Measurements from ENCODE around the gene DNAJC12. TPM values are rescaled to one million over a fixed set of nuclear protein-coding genes. Genes with fewer than 3 reads are reported as not detected.
"Not testable (repeated sequence)": the region's sequence is repeated elsewhere in the genome, so short reads cannot be mapped to it uniquely, and the experiment has no call there.

DNAJC12 gene
- total and polyA plus RNA-seq, 11 donors = 1.5 to 6.5 (median 4.8) TPM

DNA sequence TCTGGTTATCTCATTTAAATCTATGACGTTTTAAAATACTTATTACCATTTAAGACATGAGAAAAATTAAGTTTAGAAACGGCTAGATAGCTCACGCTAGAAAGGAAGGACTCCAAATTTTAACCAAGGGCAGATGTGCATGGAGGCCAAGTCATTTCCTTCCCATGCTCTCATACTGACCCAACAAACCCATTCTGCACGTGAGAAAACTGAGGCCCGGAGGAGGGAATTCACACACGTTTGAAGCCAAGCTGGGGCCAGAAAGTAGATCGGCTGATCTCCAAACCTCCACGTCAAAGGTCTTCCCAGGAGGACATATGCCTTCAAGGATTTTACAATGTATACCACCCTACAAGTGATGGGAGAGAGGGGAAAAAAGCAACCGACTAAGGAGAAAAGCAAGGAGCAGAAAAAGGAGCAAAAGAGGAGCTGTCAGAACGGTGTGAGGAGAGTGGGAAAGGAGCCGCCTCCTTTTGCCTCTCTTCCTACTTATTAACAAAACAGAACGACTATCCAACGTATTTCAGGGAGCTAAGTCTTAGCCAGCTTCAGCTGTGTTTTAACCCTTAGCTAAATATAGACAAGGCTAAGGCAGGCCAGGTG lies 45.8 kb upstream of the DNAJC12 start:
- Histone ChIP-seq H3K4me3 (peak overlapping the region; percentile 58 to 98 (median 82)), H3K27ac (peak overlapping the region; percentile 84 to 98 (median 94)), H3K36me3 (peaks cover 0 to 25% (median 21%) of the 10 kb centered on the region in 9 donors), H3K9me3 (no peaks in the 10 kb centered on the region), H3K4me1 (peaks cover 0 to 25% (median 13%) of the 10 kb centered on the region in 12 donors), H3K27me3 (no peaks in the 10 kb centered on the region)
- TF ChIP-seq, protein P1, sequence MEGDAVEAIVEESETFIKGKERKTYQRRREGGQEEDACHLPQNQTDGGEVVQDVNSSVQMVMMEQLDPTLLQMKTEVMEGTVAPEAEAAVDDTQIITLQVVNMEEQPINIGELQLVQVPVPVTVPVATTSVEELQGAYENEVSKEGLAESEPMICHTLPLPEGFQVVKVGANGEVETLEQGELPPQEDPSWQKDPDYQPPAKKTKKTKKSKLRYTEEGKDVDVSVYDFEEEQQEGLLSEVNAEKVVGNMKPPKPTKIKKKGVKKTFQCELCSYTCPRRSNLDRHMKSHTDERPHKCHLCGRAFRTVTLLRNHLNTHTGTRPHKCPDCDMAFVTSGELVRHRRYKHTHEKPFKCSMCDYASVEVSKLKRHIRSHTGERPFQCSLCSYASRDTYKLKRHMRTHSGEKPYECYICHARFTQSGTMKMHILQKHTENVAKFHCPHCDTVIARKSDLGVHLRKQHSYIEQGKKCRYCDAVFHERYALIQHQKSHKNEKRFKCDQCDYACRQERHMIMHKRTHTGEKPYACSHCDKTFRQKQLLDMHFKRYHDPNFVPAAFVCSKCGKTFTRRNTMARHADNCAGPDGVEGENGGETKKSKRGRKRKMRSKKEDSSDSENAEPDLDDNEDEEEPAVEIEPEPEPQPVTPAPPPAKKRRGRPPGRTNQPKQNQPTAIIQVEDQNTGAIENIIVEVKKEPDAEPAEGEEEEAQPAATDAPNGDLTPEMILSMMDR (IDR thresholded peaks at IDR 0.05) = no peak
- TF ChIP-seq POLR2A (IDR thresholded peaks at IDR 0.05) = no peak
- WGBS, 4 donors = 15 to 20% (median 18%) methylated on average over 13 of the region's 13 CpGs
- intact Hi-C loops (cut with DNase I) = loop anchor here in 8 of 10 donors (1.0 to 10.0 kb wide), 6 partner anchors 33 to 451 kb away; partner anchors contain the start of genes HERC4 (in 6 of the 8), HNRNPH3 (in 4 of the 8) and PBLD (in 4 of the 8)
- ATAC-seq = peak in 2 of 4 donors; percentile 4 to 22
- peak in 1 of 5 donors; percentile 9 for DNase-seq

DNA sequence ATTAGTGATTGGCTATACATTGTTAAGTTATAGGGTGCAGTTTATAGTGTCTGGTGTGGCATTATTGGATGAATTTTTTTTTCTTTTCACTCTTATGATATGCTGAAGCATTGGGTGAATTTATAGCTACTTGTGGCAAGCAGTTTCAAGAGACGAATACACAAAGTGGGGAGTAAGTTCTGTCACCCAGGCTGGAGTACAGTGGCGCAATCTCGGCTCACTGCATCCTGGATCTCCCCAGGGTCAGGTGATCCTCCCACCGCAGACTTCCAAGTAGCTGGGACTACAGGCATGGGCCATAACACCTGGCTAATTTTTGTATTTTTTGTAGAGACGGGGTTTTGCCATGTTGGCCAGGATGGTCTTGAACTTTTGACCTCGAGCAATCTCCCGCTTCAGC lies 40.1 kb upstream of the DNAJC12 start:
- Histone ChIP-seq H3K4me3 (no peak overlapping the region), H3K27ac (no peak overlapping the region), H3K36me3 (no peaks in the 10 kb centered on the region), H3K4me1 (no peaks in the 10 kb centered on the region), H3K27me3 (no peaks in the 10 kb centered on the region), H3K9me3 (no peaks in the 10 kb centered on the region)
- ATAC-seq = no peak
- 88 to 93% (median 93%) methylated on average over 7 of the region's 7 CpGs for WGBS, 4 donors
- TF ChIP-seq POLR2A (IDR thresholded peaks at IDR 0.05) = no peak
- TF ChIP-seq, protein P1 (IDR thresholded peaks at IDR 0.05) = no peak
- intact Hi-C loops (cut with DNase I) = no loop called here
- DNase-seq = no peak

DNA sequence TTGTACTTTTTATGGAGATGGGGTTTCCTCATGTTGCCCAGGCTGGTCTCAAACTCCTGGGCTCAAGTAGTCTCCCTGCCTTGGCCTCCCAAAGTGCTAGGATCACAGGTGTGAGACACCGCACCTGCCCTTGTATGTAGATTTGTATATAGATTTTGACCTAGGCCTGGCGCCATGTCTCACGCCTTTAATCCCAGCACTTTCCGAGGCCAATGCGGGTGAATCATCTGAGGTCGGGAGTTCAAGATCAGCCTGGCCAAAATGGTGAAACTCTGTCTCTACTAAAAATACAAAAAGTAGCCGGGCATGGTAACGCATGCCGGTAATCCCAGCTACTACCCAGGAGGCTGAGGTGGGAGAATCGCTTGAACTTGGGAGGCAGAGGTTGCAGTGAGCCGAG lies 39.4 kb upstream of the DNAJC12 start:
- H3K27ac ChIP-seq; ATAC-seq; H3K4me3 ChIP-seq; intact Hi-C loops (cut with DNase I); H3K4me1 ChIP-seq; H3K36me3 ChIP-seq; H3K9me3 ChIP-seq; H3K27me3 ChIP-seq; DNase-seq: not testable (repeated sequence)
- WGBS, 4 donors = 93 to 96% (median 95%) methylated on average over 11 of the region's 11 CpGs

DNA sequence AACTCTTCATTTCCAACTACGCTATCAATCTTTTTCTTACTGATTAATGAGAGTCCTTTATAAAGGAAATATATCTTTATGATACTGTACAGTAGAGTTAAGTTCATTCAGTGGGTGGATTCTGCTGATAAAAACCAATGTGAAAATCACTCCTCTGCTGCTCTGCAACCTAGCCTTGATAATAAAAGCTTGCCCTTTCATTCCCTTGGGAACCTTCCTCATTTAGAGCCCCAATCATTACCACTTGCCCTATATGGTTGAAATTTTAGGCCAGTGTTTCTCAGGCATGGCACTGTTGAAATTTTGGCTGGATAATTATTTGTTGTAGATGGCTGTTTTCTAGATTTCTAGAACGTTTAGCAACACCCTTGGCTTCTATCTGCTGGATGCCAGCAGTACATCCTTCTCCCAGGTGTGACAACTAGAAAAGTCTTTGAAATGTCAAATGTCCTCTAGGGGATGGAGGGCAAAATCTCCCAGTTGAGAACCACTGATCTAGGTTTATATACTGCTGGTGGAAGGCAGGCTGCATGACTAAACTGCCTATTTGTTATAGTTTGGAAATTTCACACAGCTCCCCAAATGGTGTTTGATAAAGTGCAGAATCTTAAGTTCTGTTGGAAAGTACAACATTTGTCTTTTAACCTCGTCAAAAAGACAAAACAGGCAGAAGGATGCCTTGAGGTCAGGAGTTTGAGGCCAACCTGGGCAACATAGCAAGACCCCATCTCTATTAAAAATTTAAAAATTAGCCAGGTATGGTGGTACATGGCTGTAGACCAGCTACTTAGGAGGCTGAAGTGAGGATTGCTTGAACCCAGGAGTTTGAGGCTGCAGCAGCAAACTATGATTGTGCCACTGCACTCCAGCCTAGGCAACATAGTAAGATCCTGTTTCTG lies 37.6 kb upstream of the DNAJC12 start:
- intact Hi-C loops (cut with DNase I) = no loop called here
- H3K4me3 ChIP-seq = no peak overlapping the region
- no peaks in the 10 kb centered on the region for H3K9me3 ChIP-seq
- H3K27me3 ChIP-seq = no peaks in the 10 kb centered on the region
- no peaks in the 10 kb centered on the region for H3K36me3 ChIP-seq
- no peak overlapping the region for H3K27ac ChIP-seq
- no peaks in the 10 kb centered on the region for H3K4me1 ChIP-seq
- TF ChIP-seq, protein P1 (IDR thresholded peaks at IDR 0.05) = no peak
- no peak for TF ChIP-seq POLR2A (IDR thresholded peaks at IDR 0.05)
- ATAC-seq (no peak), DNase-seq (no peak)
- WGBS, 4 donors = 55 to 71% (median 67%) methylated on average over 3 of the region's 3 CpGs

Data from heart left ventricle (tissue), 16 donors.